ENCODE results near the gene KRT5.
"Not testable (repeated sequence)": the region's sequence is repeated elsewhere in the genome, so short reads cannot be mapped to it uniquely, and the experiment has no call there.

The KRT5 gene

GRCh38 chr12:52518574-52519386 is 1.4 kb downstream of the KRT5 start:
- no peak for FAIRE-seq

DNA sequence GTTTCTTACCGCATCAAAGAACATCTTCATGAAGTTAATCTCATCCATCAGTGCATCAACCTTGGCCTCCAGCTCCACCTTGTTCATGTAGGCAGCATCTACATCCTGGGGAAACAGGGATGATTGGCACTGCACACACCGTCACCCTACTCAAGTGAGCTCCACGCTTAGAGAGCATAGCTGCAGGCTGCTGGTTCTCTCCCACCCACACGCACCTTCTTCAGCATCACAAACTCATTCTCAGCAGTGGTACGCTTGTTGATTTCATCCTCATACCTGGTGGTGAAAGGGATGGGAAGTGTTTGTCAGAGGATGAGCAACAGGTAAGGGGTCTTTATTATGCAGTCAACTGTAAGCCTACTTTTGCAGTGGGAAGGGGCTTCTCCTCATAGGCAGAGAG is 2.3 kb downstream of the KRT5 start:
- FAIRE-seq: no peak

GRCh38 chr12:52517005-52517835 is 3.0 kb downstream of the KRT5 start:
- FAIRE-seq: no peak

GRCh38 chr12:52515927-52516831 is 4.0 kb downstream of the KRT5 start:
- no peak for FAIRE-seq

GRCh38 chr12:52515319-52515646 is 4.9 kb downstream of the KRT5 start:
- FAIRE-seq: no peak

DNA sequence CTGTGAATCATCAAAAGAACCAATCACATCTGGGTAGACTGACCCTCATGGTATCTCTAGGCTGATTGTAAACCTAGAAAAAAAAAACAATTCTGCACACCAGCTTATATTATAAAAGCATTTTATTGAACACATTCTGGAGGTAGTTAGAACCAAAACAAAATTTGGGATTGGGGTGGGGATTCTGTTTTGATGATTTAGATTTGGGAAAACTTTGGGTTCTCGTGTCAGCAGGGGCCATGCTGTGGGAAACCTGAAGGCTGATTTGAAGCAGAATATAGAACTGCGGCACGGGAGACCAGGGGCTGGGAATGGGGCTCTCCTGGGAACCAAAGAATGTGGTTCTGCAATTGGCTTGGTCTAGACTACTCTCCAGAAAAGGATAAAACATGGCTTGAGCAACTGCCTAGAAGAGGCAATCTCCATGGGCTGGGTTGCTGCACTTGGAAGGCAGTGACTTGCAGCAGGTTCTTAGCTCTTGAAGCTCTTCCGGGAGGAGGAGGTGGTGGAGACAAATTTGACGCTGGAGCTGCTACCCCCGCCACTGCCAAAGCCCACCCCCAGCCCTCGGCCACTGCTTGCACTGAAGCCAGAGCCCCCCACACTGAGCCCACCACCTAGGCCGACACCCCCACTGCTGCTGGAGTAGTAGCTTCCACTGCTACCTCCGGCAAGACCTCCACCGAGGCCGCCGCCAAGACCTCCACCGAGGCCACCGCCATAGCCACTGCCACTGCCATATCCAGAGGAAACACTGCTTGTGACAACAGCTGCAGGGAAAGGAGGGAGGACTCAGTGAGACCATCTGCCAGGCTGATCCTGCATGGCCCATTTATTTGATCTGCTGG is 5.5 kb downstream of the KRT5 start:
- no peak for FAIRE-seq

DNA sequence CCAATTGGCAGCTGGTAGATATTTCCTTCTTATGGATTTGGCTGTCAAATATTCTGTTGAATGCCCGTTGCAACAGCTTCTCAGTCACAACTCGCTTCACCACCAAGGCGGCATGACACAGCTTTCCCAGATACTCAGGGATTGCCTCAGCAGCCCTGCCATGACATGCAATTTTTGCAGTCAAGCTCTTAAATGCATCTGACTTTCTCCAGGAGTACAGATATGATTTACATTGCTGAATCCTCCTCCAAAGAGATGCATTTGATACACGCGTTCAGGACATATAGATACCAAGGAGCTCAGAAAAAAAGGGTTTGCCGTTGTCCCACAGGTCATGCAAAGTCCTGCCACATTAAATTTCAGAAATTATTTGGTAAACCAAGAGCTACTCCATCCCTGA is 6.5 kb downstream of the KRT5 start:
- no peak for FAIRE-seq

DNA sequence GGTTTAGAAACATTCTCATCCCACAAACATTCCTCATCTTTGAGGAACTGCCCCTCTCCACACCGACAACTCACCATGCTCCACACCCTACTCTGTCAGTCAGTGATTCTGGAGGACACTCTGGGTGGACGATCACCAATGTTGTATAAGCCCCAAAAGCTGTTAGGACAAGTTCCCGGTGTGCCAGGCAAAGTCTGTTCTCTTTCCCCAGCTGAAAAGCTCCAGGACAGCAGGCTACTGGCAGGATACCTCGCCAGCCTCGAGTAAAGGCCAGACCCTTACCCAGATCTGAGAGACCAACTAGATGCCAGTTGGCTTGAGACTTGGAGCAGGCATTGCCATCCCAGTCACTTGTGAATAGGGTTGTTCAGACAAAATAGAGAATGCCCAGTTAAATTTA is 12.0 kb downstream of the KRT5 start:
- FAIRE-seq: no peak

- no peak for FAIRE-seq
Observed at GRCh38 chr12:52506858-52507715, 13.1 kb downstream of the KRT5 start.

- no peak for FAIRE-seq
Observed at GRCh38 chr12:52502877-52503276, 17.3 kb downstream of the KRT5 start.

- no peak for FAIRE-seq
Observed at GRCh38 chr12:52501490-52501889, 18.7 kb downstream of the KRT5 start.

DNA sequence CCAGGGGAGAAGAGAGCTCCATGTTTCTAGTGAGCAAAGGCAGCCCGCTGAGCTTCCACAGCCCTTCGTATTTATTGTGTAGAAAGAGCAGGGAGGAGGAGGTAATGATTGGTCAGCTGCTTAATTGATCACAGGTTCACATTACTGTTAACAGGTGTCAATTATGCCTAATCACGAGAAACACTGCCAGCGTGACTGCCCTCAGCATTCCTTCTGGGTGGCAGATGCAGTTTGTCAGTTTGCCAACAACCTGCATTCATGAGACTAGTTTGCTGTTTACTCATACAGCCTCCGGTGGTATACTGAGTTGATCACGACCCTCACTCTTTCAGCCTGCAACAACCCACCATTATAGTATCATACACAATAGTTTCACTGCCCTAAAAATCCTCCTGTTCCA is 19.6 kb downstream of the KRT5 start:
- FAIRE-seq: not testable (repeated sequence)

GRCh38 chr12:52499806-52500560 is 20.2 kb downstream of the KRT5 start:
- no peak for FAIRE-seq

GRCh38 chr12:52498946-52499345 is 21.2 kb downstream of the KRT5 start:
- no peak for FAIRE-seq

DNA sequence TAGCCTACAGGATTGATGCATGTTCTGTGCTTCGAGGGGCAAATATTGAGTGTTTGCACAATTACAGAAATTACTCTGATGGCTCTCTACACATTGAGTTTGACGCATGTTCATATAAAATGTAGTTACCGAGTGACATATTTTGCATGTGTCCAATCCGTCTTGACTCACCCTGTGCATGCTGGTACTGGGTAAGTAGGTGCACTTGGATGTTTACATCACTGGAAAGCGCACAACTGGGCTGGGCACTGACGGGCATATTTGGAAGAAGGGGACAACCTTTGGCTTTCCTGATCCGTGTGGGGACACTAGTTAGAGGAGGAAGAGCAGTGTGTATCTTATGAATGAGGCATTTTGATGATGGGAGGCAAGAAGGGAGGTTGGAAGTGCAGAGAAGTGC is 22.2 kb downstream of the KRT5 start:
- no peak for FAIRE-seq

- FAIRE-seq: no peak
Observed at GRCh38 chr12:52496590-52497071, 23.6 kb downstream of the KRT5 start.

DNA sequence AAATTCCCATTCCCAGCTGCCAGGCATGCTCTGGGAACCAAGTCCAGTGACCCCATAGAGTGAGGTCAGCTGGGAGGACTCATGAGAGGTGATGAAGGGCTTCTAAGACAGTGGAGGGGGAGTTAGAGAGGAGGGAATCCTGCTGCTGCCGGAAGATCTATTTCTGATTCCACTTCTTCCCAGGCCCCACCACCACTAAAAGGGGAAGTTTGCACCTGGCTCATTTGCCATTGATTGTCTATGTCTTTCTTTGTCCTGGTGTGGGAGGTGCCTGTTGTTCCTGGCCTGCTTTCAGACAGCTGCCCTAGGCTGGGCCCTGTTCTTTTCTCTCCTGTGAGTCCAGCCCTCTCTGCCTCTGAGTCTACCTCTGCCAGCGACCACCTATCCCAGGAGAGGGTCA is 24.1 kb downstream of the KRT5 start:
- FAIRE-seq: no peak

- no peak for FAIRE-seq
Observed at GRCh38 chr12:52495389-52495788, 24.8 kb downstream of the KRT5 start.

DNA sequence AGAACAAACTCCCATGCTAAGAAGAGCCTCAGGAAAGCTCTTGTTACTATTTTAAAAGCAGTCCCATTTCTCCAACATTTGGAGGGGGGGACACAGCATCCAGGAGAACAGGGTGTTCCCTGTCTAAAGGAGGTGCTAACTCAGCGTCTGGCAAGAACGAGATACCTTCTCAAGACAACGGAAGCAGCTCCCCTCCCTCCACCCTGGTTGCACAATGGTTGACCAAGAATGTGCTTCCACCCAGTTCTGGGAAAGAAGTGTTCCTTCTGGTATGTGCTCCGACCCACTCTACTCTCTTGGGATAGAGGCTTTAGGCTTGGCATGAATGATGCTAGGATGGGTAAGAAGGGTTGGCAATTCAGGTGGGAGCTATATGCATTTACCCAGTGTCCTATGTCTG is 25.7 kb downstream of the KRT5 start:
- no peak for FAIRE-seq

DNA sequence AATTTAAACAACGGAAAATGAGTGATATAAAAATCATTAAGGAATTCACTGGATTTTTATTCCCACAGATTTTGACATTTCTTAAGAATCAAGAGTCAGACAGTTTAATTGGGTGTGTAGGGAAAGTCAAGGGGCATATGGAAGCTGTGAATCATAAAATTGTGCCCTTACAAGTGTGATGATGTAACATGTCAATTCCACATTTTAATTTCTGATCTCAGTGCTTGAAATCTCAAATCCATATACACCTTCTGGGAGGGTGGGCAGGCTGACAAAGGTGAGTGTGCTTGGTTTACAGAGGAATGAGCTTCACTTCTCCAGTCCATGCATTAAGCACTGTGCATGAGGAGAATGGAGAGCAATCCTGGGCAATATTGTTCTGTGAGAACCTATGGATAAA is 26.1 kb downstream of the KRT5 start:
- FAIRE-seq: no peak
